Measurements from ENCODE around the gene RBM33.

Gene RBM33

GRCh38 chr7:155796381-155797261 lies 152.2 kb downstream of the RBM33 start:
- DNase-seq (ENCODE audit: low read depth), result peak; percentile 67

- DNase-seq (ENCODE audit: low read depth), result no peak
Observed at GRCh38 chr7:155797262-155798250, 153.1 kb downstream of the RBM33 start.

GRCh38 chr7:155798673-155799439 lies 154.4 kb downstream of the RBM33 start:
- no peak for DNase-seq (ENCODE audit: low read depth)

- DNase-seq (ENCODE audit: low read depth), result no peak
Observed at GRCh38 chr7:155799514-155799913, 155.1 kb downstream of the RBM33 start.

- no peak for DNase-seq (ENCODE audit: low read depth)
Observed at GRCh38 chr7:155800301-155800700, 155.8 kb downstream of the RBM33 start.

- DNase-seq (ENCODE audit: low read depth), result no peak
Observed at GRCh38 chr7:155800741-155801267, 156.3 kb downstream of the RBM33 start.

- no peak for DNase-seq (ENCODE audit: low read depth)
Observed at GRCh38 chr7:155802291-155802690, 157.8 kb downstream of the RBM33 start.

- DNase-seq (ENCODE audit: low read depth), result no peak
Observed at GRCh38 chr7:155802906-155803417, 158.5 kb downstream of the RBM33 start.

- DNase-seq (ENCODE audit: low read depth), result no peak
Observed at GRCh38 chr7:155803418-155804376, 159.2 kb downstream of the RBM33 start.

- DNase-seq (ENCODE audit: low read depth), result no peak
Observed at GRCh38 chr7:155804431-155804831, 160.0 kb downstream of the RBM33 start.

GRCh38 chr7:155804897-155805825 lies 160.7 kb downstream of the RBM33 start:
- peak; percentile 62 for DNase-seq (ENCODE audit: low read depth)

- no peak for DNase-seq (ENCODE audit: low read depth)
Observed at GRCh38 chr7:155805826-155806095, 161.3 kb downstream of the RBM33 start.

GRCh38 chr7:155806096-155806871 lies 161.8 kb downstream of the RBM33 start:
- DNase-seq (ENCODE audit: low read depth), result no peak

- DNase-seq (ENCODE audit: low read depth), result no peak
Observed at GRCh38 chr7:155807065-155807671, 162.7 kb downstream of the RBM33 start.

GRCh38 chr7:155807789-155808548 lies 163.5 kb downstream of the RBM33 start:
- no peak for DNase-seq (ENCODE audit: low read depth)

- no peak for DNase-seq (ENCODE audit: low read depth)
Observed at GRCh38 chr7:155808549-155809331, 164.3 kb downstream of the RBM33 start.
